Mesenchymal stem cell (in vitro differentiated cells and primary cell): ENCODE data around the gene SUN2.

Experiments used
- DNase-seq: peaks from one replicate; pipeline ENCODE4 v3.0.0-alpha.2; 2013
- H2AFZ ChIP-seq: one replicate; pipeline ENCODE4 v1.6.1; 2013; ENCODE audit warnings: low read depth, mild to moderate bottlenecking, control low read depth, inconsistent platforms, low read length, moderate library complexity
- H2AK5ac ChIP-seq: 2 replicates; pipeline ENCODE4 v1.6.1; 2013; ENCODE audit warnings: low read length, moderate library complexity, mild to moderate bottlenecking, inconsistent platforms; ENCODE audit not compliant: severe bottlenecking
- H2BK120ac ChIP-seq: one replicate; pipeline ENCODE4 v1.6.1; 2013; ENCODE audit warnings: low read depth, mild to moderate bottlenecking, inconsistent platforms, low read length, moderate library complexity
- H2BK12ac ChIP-seq, 2 experiments: one replicate each; pipeline ENCODE4 v1.6.1; 2013; ENCODE audit warnings: inconsistent platforms in 2 of 2, low read length in 2 of 2, mild to moderate bottlenecking in 2 of 2, moderate library complexity in 2 of 2, control low read depth in 1 of 2
- H2BK15ac ChIP-seq: one replicate; pipeline ENCODE4 v1.6.1; 2013; ENCODE audit warnings: mild to moderate bottlenecking, low read depth, inconsistent platforms; ENCODE audit not compliant: poor library complexity, severe bottlenecking
- H2BK5ac ChIP-seq: 2 replicates; pipeline ENCODE4 v1.6.1; 2013; ENCODE audit warnings: low read depth, mild to moderate bottlenecking, low read length, control low read depth, inconsistent platforms; ENCODE audit not compliant: poor library complexity, severe bottlenecking
- H3K14ac ChIP-seq, 2 experiments: one replicate each; pipeline ENCODE4 v1.6.1; 2013; ENCODE audit warnings: inconsistent platforms in 2 of 2, low read length in 2 of 2, control low read depth in 1 of 2, mild to moderate bottlenecking in 1 of 2, moderate library complexity in 1 of 2
- H3K18ac ChIP-seq, 2 experiments: one replicate each; pipeline ENCODE4 v1.6.1; 2013; ENCODE audit warnings: inconsistent platforms in 2 of 2, low read length in 2 of 2, control low read depth in 1 of 2, low read depth in 1 of 2, mild to moderate bottlenecking in 1 of 2
- H3K23ac ChIP-seq, 2 experiments: one replicate each; pipeline ENCODE4 v1.6.1; 2013; ENCODE audit warnings: inconsistent platforms in 2 of 2, low read length in 2 of 2, mild to moderate bottlenecking in 2 of 2, moderate library complexity in 2 of 2, control low read depth in 1 of 2
- H3K27ac ChIP-seq: 2 replicates; pipeline ENCODE4 v1.5.1; 2013; ENCODE audit warnings: mild to moderate bottlenecking, moderate library complexity, low read length, control low read depth, inconsistent platforms; ENCODE audit not compliant: poor library complexity, severe bottlenecking
- H3K27me3 ChIP-seq, 2 experiments: 2 replicates each; pipeline versions ENCODE4 v1.6.1 to v1.7.0; 2013; ENCODE audit warnings: low read length in 2 of 2, mild to moderate bottlenecking in 2 of 2, moderate library complexity in 2 of 2, control low read depth in 1 of 2, inconsistent platforms in 1 of 2; ENCODE audit not compliant: control insufficient read depth in 1 of 2, insufficient read depth in 1 of 2
- H3K36me3 ChIP-seq, 2 experiments: 2 replicates each; pipeline versions ENCODE4 v1.6.1 to v1.7.0; 2013; ENCODE audit warnings: low read length in 2 of 2, control low read depth in 1 of 2, inconsistent platforms in 1 of 2, low read depth in 1 of 2, mild to moderate bottlenecking in 1 of 2; ENCODE audit not compliant: insufficient read depth in 2 of 2, control insufficient read depth in 1 of 2
- H3K4ac ChIP-seq, 2 experiments: one replicate each; pipeline ENCODE4 v1.6.1; 2013; ENCODE audit warnings: inconsistent platforms in 2 of 2, low read length in 2 of 2, mild to moderate bottlenecking in 2 of 2, moderate library complexity in 2 of 2, control low read depth in 1 of 2, low read depth in 1 of 2
- H3K4me1 ChIP-seq: 2 replicates; pipeline ENCODE4 v1.6.1; 2013; ENCODE audit warnings: low read depth, low read length, control low read depth; ENCODE audit not compliant: control insufficient read depth, insufficient read depth
- H3K4me2 ChIP-seq: 2 replicates; pipeline ENCODE4 v1.6.1; 2013; ENCODE audit warnings: low read length, mild to moderate bottlenecking, inconsistent platforms; ENCODE audit not compliant: poor library complexity, severe bottlenecking
- H3K4me3 ChIP-seq, 2 experiments: 2 replicates each; pipeline versions ENCODE4 v1.5.1 to v1.7.0; 2013; ENCODE audit warnings: low read length in 2 of 2, mild to moderate bottlenecking in 2 of 2, control low read depth in 1 of 2, low read depth in 1 of 2; ENCODE audit not compliant: insufficient read depth in 1 of 2
- H3K79me1 ChIP-seq: replicated peaks from 2 replicates; pipeline ENCODE4 v1.6.1; 2013; ENCODE audit warnings: mild to moderate bottlenecking, control low read depth, low read length, inconsistent platforms; ENCODE audit not compliant: poor library complexity, severe bottlenecking
- H3K9ac ChIP-seq: 2 replicates; pipeline ENCODE4 v1.7.0; 2013; ENCODE audit warnings: mild to moderate bottlenecking, low read length, moderate library complexity
- H3K9me3 ChIP-seq: 2 replicates; pipeline ENCODE4 v1.7.0; 2013; ENCODE audit warnings: mild to moderate bottlenecking, low read length; ENCODE audit not compliant: control insufficient read depth
- H4K8ac ChIP-seq: one replicate; pipeline ENCODE4 v1.6.1; 2013; ENCODE audit warnings: inconsistent platforms, mild to moderate bottlenecking, low read length, moderate library complexity
- H4K91ac ChIP-seq: one replicate; pipeline ENCODE4 v1.6.1; 2013; ENCODE audit warnings: mild to moderate bottlenecking, low read length, inconsistent platforms
- WGBS: methylation state at CpG from one replicate; pipeline ENCODE4 v1.1.7; 2013; ENCODE audit warnings: mixed read lengths; 5-methylcytosine and 5-hydroxymethylcytosine counted together

Gene SUN2

DNA sequence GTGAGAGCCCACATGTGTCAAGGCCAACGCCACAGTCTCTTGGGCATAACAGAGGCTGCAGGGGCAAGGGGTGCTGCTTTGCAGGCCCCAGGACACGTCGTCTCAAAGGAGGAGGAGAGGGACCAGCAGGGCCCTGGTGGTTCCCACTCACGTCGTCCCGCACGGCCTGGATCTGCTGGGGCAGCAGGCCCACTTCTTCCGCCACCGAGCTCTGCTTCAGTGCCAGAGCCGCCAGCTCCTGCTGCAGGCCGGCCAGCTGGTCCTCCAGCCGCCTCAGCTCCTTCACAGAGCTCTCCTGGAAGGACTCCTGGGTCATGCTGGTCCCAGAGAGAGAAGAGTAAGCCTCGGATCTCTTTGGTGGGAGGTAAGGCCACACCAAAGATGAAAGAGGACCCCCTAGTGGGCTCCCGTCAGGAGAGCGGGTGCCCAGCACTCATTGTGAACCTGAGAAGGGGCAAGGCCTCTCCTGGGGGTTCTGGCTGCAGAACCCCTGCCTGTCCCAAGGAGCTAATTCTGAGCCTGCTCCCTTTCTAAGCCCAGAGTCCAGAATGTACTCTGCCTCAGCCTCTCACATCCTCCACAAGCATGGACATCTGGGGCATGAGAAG lies 15.6 kb downstream of the SUN2 start:
- 95% methylated on average over 15 of the region's 15 CpGs for WGBS

DNA sequence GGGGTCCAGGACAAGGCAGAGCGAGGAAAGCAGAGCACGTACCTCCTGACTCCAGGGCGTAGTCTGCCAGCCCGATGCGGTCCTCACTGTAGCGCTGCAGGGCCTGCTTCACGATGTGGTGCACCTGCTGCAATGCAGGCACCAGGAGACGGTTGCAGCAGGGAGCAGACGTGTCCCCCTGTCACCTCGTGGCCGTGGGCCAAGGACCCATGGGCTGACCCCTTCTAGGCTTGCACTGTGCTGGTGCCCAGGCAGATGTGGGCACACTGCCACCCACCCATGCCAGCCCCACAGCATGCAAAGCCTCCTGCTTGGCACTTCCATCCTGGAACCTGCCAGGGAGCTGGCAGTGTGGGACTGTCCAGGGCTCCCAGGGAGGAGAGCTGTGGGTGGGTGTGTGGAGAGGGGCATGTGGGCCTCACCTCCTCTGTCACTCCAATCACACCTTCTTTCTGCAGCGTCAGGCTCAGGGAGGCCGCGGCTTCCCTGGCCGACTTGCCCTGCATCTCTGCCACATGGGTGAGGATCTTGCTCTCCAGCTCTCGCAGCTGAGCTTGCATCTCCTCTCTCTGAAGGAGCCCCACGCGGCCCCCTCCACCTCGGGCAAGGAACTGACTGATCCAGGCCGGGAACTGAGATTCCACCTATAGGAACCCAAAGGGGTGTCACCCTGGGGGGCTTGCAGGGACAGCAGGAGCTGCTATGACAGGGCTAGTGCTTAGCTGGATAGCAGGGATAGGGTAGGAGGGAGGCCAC lies 16.3 kb downstream of the SUN2 start:
- Histone ChIP-seq H3K4me1 (no peaks in the 10 kb centered on the region), H3K18ac (no peak overlapping the region), H2BK120ac (no peak overlapping the region), H2BK5ac (no peak overlapping the region), H2AFZ (no peak overlapping the region), H3K23ac (no peak overlapping the region), H3K79me1 (peaks cover 12% of the 10 kb centered on the region), H3K9me3 (no peaks in the 10 kb centered on the region), H4K91ac (no peak overlapping the region), H4K8ac (no peak overlapping the region), H2BK15ac (no peak overlapping the region), H3K14ac (no peak overlapping the region), H3K9ac (no peak overlapping the region), H3K4me2 (no peak overlapping the region), H2BK12ac (no peak overlapping the region), H3K4me3 (no peak overlapping the region), H3K4ac (no peak overlapping the region), H3K27ac (no peak overlapping the region), H3K27me3 (no peaks in the 10 kb centered on the region), H3K36me3 (peaks cover 90 to 92% of the 10 kb centered on the region in 2 experiments), H2AK5ac (no peak overlapping the region)
- 95% methylated on average over 20 of the region's 20 CpGs for WGBS
- DNase-seq = no peak

More for the DNA sequence above, 15.6 kb downstream of the SUN2 start:
- Histone ChIP-seq H4K8ac (no peak overlapping the region), H3K4me1 (no peaks in the 10 kb centered on the region), H3K23ac (no peak overlapping the region), H2BK12ac (no peak overlapping the region), H3K27ac (no peak overlapping the region), H2AK5ac (no peak overlapping the region), H2BK120ac (no peak overlapping the region), H2BK15ac (no peak overlapping the region), H3K4ac (no peak overlapping the region), H3K27me3 (no peaks in the 10 kb centered on the region), H3K14ac (no peak overlapping the region), H3K4me3 (no peak overlapping the region), H2AFZ (no peak overlapping the region), H3K18ac (no peak overlapping the region), H3K79me1 (peaks cover 15% of the 10 kb centered on the region), H2BK5ac (no peak overlapping the region), H3K36me3 (peaks cover 90 to 98% of the 10 kb centered on the region in 2 experiments), H3K4me2 (no peak overlapping the region), H3K9ac (no peak overlapping the region), H3K9me3 (no peaks in the 10 kb centered on the region), H4K91ac (no peak overlapping the region)
- no peak for DNase-seq

DNA sequence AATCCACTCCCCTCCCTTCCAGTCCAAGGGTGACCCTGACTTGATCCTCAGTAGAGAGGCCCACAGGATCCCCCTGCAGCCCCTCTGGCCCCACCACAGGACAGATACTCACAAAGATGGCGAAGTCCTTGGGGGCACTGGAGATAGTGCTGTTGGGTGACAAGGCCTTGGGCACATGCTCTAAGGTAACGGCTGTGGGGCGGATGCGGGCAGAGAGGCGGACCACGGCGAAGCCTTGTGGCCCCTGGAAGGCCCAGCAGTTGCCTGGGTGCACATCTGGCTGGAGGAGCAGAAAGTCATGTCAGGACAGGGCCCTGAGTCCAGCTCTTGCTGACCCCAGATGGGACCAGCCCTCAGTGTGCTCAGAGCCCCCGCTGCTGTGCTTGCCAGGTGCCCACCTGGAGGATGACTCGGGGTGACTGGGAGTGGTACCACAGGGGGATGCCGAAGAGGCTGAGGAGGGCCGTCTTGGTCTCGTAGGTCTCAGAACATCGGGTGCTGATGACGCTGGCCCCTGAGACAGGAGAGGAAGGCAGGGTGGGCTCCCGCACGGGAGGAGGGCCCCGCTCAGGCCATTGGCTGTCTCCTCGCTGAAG lies 17.2 kb downstream of the SUN2 start:
- WGBS = 98% methylated on average over 18 of the region's 18 CpGs
- Histone ChIP-seq H3K9ac (no peak overlapping the region), H3K23ac (no peak overlapping the region), H3K4me2 (no peak overlapping the region), H3K36me3 (peaks cover 88 to 96% of the 10 kb centered on the region in 2 experiments), H3K79me1 (peaks cover 13% of the 10 kb centered on the region), H4K8ac (no peak overlapping the region), H3K4ac (no peak overlapping the region), H3K27ac (no peak overlapping the region), H4K91ac (no peak overlapping the region), H2BK5ac (no peak overlapping the region), H2BK120ac (no peak overlapping the region), H3K4me3 (no peak overlapping the region), H2BK12ac (no peak overlapping the region), H3K14ac (no peak overlapping the region), H3K9me3 (no peaks in the 10 kb centered on the region), H2AFZ (no peak overlapping the region), H2AK5ac (no peak overlapping the region), H3K27me3 (no peaks in the 10 kb centered on the region), H3K4me1 (no peaks in the 10 kb centered on the region), H2BK15ac (no peak overlapping the region), H3K18ac (no peak overlapping the region)
- DNase-seq = no peak

DNA sequence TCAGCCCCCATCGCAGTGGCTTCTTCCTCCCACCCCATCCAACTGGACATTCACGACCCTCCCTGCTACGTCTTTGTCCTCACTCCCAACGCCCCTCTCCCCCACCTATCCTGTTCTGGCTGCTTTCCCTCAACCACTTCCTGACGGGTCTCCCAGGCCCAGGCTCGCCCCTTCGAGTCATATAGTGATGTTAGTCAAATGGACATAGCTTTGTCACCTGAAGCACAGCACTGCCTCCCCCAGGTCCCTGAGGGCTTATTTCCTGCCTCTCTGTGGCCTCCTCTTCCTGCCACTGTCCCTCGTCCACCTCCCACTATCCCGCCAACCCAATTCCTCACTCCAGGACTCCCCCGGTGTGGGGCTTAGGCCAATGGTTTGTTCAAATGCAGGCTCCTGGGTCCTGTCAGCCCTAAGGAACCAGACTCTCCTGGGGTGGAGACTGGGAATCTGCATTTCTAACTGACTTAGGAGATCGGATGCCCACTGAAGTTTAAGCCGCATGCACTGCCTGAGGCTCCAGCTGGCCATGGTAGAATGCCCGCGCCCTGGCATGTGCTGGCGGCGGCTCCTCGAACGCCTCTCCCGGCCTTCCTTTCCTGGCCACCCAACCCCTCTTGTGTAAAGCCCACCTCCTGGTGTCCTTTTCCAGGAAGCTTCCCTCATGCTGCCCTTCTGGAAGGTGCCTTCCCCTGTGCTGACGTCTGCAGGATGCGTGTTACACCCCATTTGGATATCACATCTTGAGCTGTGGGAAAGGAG lies 18.3 kb downstream of the SUN2 start:
- H3K4ac ChIP-seq = no peak overlapping the region
- H2BK5ac ChIP-seq = no peak overlapping the region
- H3K23ac ChIP-seq = no peak overlapping the region
- H3K27me3 ChIP-seq = no peaks in the 10 kb centered on the region
- no peak overlapping the region for H3K4me3 ChIP-seq
- H2BK12ac ChIP-seq = no peak overlapping the region
- no peak overlapping the region for H3K27ac ChIP-seq
- no peak overlapping the region for H2AFZ ChIP-seq
- H3K79me1 ChIP-seq = peaks cover 14% of the 10 kb centered on the region
- no peak overlapping the region for H3K14ac ChIP-seq
- H2BK15ac ChIP-seq = no peak overlapping the region
- no peaks in the 10 kb centered on the region for H3K9me3 ChIP-seq
- H4K8ac ChIP-seq = no peak overlapping the region
- no peaks in the 10 kb centered on the region for H3K4me1 ChIP-seq
- 77% methylated on average over 21 of the region's 21 CpGs for WGBS
- no peak overlapping the region for H4K91ac ChIP-seq
- H2BK120ac ChIP-seq = no peak overlapping the region
- no peak overlapping the region for H2AK5ac ChIP-seq
- DNase-seq = no peak
- no peak overlapping the region for H3K18ac ChIP-seq
- H3K36me3 ChIP-seq = peaks cover 88 to 100% of the 10 kb centered on the region in 2 experiments
- H3K9ac ChIP-seq = no peak overlapping the region
- no peak overlapping the region for H3K4me2 ChIP-seq
